ENCODE measurements around the gene WNK2. TPM values are rescaled to one million over a fixed set of nuclear protein-coding genes. Genes with fewer than 3 reads are reported as not detected.
"Not testable (repeated sequence)": the region's sequence is repeated elsewhere in the genome, so short reads cannot be mapped to it uniquely, and the experiment has no call there.

Gene WNK2
- total and polyA plus RNA-seq, 2 experiments from 2014 or later: 34.5 to 92.2 TPM

DNA sequence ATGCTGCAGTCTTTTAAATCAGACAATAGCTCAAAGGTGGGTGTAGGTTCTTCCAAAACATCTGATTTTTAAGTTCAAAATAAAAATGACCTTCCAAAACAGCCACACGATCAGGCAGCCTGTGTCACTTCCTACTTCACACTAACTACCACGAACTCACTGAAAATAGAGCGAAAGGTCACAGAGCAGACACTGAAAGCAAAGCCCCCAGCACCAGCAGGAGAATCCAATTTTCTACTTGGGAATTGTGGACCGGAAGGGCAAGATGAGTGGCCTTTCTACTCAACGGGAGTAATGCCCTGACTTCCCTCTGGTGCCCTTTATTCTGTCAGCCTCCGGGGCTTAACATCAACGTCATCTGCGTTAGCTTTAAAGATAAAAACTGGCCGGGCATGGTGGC is 159.7 kb downstream of the WNK2 start:
- Histone ChIP-seq H3K4me3 (no peak overlapping the region), H3K4me1 (ENCODE audit: low read depth) (no peaks in the 10 kb centered on the region), H3K36me3 (no peaks in the 10 kb centered on the region), H3K9me3 (ENCODE audit: low read depth) (no peaks in the 10 kb centered on the region), H3K27me3 (peaks cover 34% of the 10 kb centered on the region), H3K27ac (no peak overlapping the region)
- DNase-seq (ENCODE audit: low read depth in 1 of 2, low spot score in 1 of 2): no peak
- TF ChIP-seq CTCF (IDR thresholded peaks at IDR 0.05; ENCODE audit: low read depth, low read length): no peak

DNA sequence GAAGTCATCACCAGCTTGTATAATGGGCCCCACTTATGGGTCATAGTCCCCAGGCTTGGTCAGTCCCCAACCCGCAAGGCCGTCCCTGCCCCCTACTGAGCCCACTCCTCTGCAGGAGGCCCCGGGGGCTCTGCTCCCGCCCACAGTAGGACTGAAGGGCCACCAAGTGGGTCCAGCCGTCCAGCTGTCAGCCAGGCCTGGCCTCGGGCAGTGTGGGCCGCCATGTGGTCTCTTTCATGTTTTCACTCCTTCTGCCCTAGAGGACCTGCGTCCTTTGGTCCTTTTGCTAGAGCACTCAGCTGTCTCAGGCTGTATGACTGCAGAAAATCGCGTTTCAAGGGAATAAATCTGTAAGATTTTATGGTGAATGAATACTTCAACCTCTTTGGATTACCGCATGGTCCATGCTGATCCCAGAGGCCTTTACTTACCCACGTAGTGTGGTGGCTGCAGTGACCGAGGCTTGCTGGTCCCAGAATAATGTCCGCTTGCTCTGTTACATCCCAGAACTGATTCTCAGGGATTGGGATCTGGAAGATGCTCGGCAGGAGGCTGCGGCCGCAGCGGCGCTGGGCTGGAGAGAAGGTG is 161.8 kb downstream of the WNK2 start:
- Histone ChIP-seq H3K36me3 (no peaks in the 10 kb centered on the region), H3K27me3 (peaks cover 37% of the 10 kb centered on the region)
- DNase-seq (ENCODE audit: low read depth in 1 of 2, low spot score in 1 of 2): no peak

GRCh38 chr9:93346231-93347112 is 162.5 kb downstream of the WNK2 start:
- Histone ChIP-seq H3K27ac (no peak overlapping the region), H3K27me3 (peaks cover 37% of the 10 kb centered on the region), H3K36me3 (no peaks in the 10 kb centered on the region), H3K9me3 (ENCODE audit: low read depth) (no peaks in the 10 kb centered on the region), H3K4me3 (peak overlapping the region; percentile 36), H3K4me1 (ENCODE audit: low read depth) (no peaks in the 10 kb centered on the region)
- DNase-seq (ENCODE audit: low read depth in 1 of 2, low spot score in 1 of 2): peak; percentile 26 to 54
- no peak for TF ChIP-seq CTCF (IDR thresholded peaks at IDR 0.05; ENCODE audit: low read depth, low read length)

More for the DNA sequence above, 161.8 kb downstream of the WNK2 start:
- H3K4me1 ChIP-seq (ENCODE audit: low read depth): no peaks in the 10 kb centered on the region
- no peak overlapping the region for H3K27ac ChIP-seq
- no peak for TF ChIP-seq CTCF (IDR thresholded peaks at IDR 0.05; ENCODE audit: low read depth, low read length)
- H3K9me3 ChIP-seq (ENCODE audit: low read depth): no peaks in the 10 kb centered on the region
- H3K4me3 ChIP-seq: peak overlapping the region; percentile 36

GRCh38 chr9:93347371-93347975 is 163.5 kb downstream of the WNK2 start:
- H3K4me3 ChIP-seq; H3K9me3 ChIP-seq (ENCODE audit: low read depth); H3K4me1 ChIP-seq (ENCODE audit: low read depth); DNase-seq (ENCODE audit: low read depth in 1 of 2, low spot score in 1 of 2); H3K36me3 ChIP-seq; H3K27ac ChIP-seq: not testable (repeated sequence)
- peaks cover 37% of the 10 kb centered on the region for H3K27me3 ChIP-seq

DNA sequence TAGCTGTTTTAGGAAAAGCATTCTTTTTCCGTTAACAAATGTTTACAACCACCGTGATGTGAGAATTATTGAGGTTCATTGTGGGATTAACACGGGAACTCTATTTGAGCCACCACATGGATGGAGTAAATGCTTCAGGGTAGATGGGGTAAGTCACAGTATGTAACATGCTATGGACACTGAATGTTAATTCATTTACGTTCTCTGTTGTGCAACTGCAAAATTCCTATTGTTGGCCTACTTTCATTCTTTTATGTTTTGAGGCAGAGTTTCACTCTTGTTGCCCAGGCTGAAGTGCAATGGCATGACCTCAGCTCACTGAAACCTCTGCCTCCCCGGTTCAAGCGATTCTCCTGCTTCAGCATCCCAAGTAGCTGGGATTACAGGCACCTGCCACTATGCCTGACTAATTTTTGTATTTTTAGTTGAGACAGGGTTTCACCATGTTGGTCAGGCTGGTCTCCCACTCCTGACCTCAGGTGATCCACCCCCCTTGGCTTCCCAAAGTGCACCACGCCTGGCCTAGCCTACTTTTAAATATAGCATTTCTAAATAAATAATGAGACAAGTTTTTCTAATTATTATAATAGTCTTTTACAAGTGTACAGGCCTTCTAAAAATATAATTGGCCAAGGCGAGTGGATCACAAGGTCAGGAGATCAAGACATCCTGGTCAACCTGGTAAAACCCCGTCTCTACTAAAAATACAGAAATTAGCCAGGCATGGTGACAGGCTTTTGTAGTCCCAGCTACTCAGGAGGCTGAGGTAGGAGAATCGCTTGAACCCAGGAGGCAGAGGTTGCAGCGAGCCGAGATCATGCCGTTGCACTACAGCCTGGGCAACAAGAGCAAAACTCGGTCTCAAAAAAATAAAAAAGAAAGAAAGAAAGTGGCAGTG is 169.7 kb downstream of the WNK2 start:
- not testable (repeated sequence) for H3K36me3 ChIP-seq; H3K27me3 ChIP-seq; DNase-seq (ENCODE audit: low read depth in 1 of 2, low spot score in 1 of 2); H3K4me1 ChIP-seq (ENCODE audit: low read depth); H3K4me3 ChIP-seq; H3K9me3 ChIP-seq (ENCODE audit: low read depth); H3K27ac ChIP-seq

DNA sequence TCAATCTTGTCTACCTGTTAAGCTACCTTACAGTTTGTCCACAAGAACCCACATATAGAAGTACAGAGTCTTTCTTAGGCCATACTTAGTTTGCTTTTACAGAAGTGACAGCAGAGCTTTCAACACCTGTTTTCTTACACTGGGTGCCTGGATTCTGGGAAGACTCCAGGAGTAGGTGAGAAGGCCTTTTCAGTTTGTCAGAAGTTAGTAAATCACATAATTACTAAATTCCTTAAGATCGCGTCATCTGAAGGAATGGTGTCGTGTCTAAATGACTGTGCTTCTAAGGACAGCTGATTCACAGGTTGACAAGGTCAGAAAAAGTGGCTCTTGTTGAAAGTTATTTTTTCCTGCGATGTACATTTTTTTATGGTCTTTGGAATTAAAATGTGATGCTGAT is 170.5 kb downstream of the WNK2 start:
- no peaks in the 10 kb centered on the region for H3K9me3 ChIP-seq (ENCODE audit: low read depth)
- peak in 1 of 2 donors; percentile 1 for DNase-seq (ENCODE audit: low read depth in 1 of 2, low spot score in 1 of 2)
- H3K4me1 ChIP-seq (ENCODE audit: low read depth): peaks cover 4% of the 10 kb centered on the region
- no peaks in the 10 kb centered on the region for H3K36me3 ChIP-seq
- no peak overlapping the region for H3K27ac ChIP-seq
- no peak overlapping the region for H3K4me3 ChIP-seq
- TF ChIP-seq CTCF (IDR thresholded peaks at IDR 0.05; ENCODE audit: low read depth, low read length): no peak
- no peaks in the 10 kb centered on the region for H3K27me3 ChIP-seq

Measured in cardiac muscle cell (in vitro differentiated cells and primary cell).